Osteocyte (in vitro differentiated cells): Measurements from ENCODE around the gene GYS1. TPM values are rescaled to one million over a fixed set of nuclear protein-coding genes. Genes with fewer than 3 reads are reported as not detected.

Experiments
- DNase-seq: peaks from one replicate; pipeline ENCODE4 v3.0.0; 2021; ENCODE audit warnings: mixed read lengths; ENCODE audit not compliant: unreplicated experiment; ENCODE audit errors: extremely low spot score
- H3K27ac Mint-ChIP-seq: one replicate; pipeline ENCODE4 v1.8.0; 2021; ENCODE audit warnings: mild to moderate bottlenecking, mixed read lengths; ENCODE audit not compliant: unreplicated experiment
- H3K27me3 Mint-ChIP-seq: one replicate; pipeline ENCODE4 v1.8.0; 2021; ENCODE audit warnings: mixed read lengths; ENCODE audit not compliant: unreplicated experiment
- H3K36me3 Mint-ChIP-seq: one replicate; pipeline ENCODE4 v1.8.0; 2021; ENCODE audit warnings: mixed read lengths; ENCODE audit not compliant: unreplicated experiment
- H3K4me1 Mint-ChIP-seq: one replicate; pipeline ENCODE4 v1.8.0; 2021; ENCODE audit warnings: mixed read lengths; ENCODE audit not compliant: unreplicated experiment
- H3K4me3 Mint-ChIP-seq: one replicate; pipeline ENCODE4 v1.8.0; 2021; ENCODE audit warnings: mild to moderate bottlenecking, moderate library complexity, mixed read lengths; ENCODE audit not compliant: unreplicated experiment
- H3K9me3 Mint-ChIP-seq: one replicate; pipeline ENCODE4 v1.8.0; 2021; ENCODE audit warnings: mixed read lengths; ENCODE audit not compliant: unreplicated experiment
- CTCF ChIP-seq: fragments of 200-600 bp; sonication (generic); IDR thresholded peaks from 2 replicates; pipeline ENCODE4 v1.5.0; 2021; ENCODE audit warnings: antibody characterized with exemption, mild to moderate bottlenecking, moderate library complexity
- total RNA-seq: library from RNA; stranded (reverse); gene quantifications from 2 replicates; pipeline ENCODE4 v1.2.1, GENCODE V29; 2021

Gene GYS1
- total RNA-seq, 1 donor from 2014 or later = 42.2 TPM

DNA sequence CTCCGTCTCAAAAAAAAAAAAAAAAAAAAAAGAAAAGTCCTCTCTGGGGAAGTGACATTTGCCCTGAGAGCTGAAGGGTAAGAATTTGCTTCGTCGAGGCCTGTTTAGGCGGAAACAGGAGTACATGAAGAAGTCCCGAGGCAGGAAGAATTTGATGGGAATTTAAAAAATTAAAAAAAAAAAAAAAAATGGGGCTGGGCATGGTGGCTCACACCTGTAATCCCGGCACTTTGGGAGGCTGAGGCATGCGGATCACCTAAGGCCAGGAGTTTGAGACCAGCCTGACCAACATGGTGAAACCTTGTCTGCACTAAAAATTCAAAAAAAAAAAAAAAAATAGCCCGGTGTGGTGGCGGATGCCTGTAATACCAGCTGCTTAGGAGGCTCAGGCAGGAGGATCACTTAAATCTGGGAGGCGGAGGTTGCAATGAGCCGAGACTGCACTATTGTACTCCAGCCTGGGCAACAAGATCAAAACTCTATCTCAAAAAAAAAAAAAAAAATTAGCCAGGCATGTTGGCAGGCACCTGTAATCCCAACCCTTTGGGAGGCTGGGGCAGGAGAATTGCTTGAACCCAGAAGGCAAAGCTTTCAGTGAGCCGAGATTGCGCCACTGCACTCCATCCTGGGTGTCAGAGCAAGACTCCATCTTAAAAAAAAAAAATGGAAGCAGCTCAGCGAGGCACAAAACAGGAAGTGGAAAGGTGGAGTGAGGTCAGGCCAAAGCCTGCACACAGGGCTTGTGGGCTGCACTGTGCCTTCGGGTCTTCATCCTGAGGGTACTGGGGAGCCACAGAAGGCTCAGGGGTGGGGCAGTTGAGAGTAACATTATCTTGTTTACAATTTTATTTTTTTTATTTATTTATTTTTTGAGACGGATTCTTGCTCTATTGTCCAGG is 33.5 kb downstream of the GYS1 start:
- Mint-ChIP-seq H3K4me1 (peaks cover 41% of the 10 kb centered on the region), H3K36me3 (peaks cover 14% of the 10 kb centered on the region), H3K9me3 (no peaks in the 10 kb centered on the region), H3K4me3 (no peak overlapping the region), H3K27ac (no peak overlapping the region), H3K27me3 (no peaks in the 10 kb centered on the region)
- TF ChIP-seq CTCF = no peak
- no peak for DNase-seq

GRCh38 chr19:48958006-48958405 is 35.1 kb downstream of the GYS1 start:
- no peak overlapping the region for H3K27ac Mint-ChIP-seq
- TF ChIP-seq CTCF = no peak
- peaks cover 14% of the 10 kb centered on the region for H3K36me3 Mint-ChIP-seq
- H3K4me1 Mint-ChIP-seq = peaks cover 29% of the 10 kb centered on the region
- no peak overlapping the region for H3K4me3 Mint-ChIP-seq
- DNase-seq = no peak
- no peaks in the 10 kb centered on the region for H3K9me3 Mint-ChIP-seq
- H3K27me3 Mint-ChIP-seq = no peaks in the 10 kb centered on the region

DNA sequence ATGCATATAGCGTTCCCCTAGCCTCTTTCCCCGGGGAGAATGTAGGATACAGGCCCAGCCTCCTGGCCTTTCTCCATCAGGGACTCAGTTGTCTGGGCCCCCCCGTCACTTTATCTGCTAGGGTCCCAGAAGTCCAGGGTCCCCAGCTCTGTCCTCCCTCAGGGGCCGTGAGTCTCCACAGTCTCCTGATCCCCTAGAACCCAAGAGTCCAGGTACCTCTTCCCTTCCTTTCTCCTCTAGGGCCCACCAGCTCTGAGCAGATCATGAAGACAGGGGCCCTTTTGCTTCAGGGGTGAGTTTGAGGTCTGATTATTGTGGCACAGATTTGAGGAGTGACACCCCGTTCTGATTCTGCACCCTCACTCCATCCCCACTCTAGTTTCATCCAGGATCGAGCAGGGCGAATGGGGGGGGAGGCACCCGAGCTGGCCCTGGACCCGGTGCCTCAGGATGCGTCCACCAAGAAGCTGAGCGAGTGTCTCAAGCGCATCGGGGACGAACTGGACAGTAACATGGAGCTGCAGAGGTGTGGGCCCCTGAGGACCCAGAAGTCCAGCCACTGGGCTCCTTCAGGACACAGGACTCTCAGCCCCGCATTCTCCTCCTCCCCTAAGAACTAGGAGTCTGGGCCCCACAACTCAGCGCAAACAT is 37.7 kb downstream of the GYS1 start:
- no peaks in the 10 kb centered on the region for H3K9me3 Mint-ChIP-seq
- no peak for TF ChIP-seq CTCF
- H3K27ac Mint-ChIP-seq = peak overlapping the region; percentile 77
- H3K4me1 Mint-ChIP-seq = peaks cover 16% of the 10 kb centered on the region
- H3K27me3 Mint-ChIP-seq = no peaks in the 10 kb centered on the region
- DNase-seq = no peak
- peak overlapping the region; percentile 77 for H3K4me3 Mint-ChIP-seq
- H3K36me3 Mint-ChIP-seq = peaks cover 9% of the 10 kb centered on the region

- DNase-seq = peak; percentile 99
- Mint-ChIP-seq H3K36me3 (peaks cover 9% of the 10 kb centered on the region), H3K9me3 (no peaks in the 10 kb centered on the region), H3K27ac (peak within 1 kb of the TSS; percentile 80), H3K4me1 (peaks cover 16% of the 10 kb centered on the region), H3K27me3 (no peaks in the 10 kb centered on the region), H3K4me3 (peak within 1 kb of the TSS; percentile 77)
- TF ChIP-seq CTCF = no peak
Measured at GRCh38 chr19:48954595-48955307, 38.4 kb downstream of the GYS1 start, which contains the start of gene BAX. BAX (plus strand) TSS chr19:48954875; CDS start chr19:48954929, 54 bp downstream.
